Measurements from ENCODE around the gene MRRF.

The MRRF gene

GRCh38 chr9:122228568-122229484 lies 35.9 kb upstream of the MRRF start, which contains the start of gene LHX6:
Gene LHX6 (minus strand): TSS chr9:122228957. CDS start chr9:122228740, 217 bp downstream.
- DNase-seq, result no peak

GRCh38 chr9:122229485-122229837 lies 35.2 kb upstream of the MRRF start:
- DNase-seq, result no peak

GRCh38 chr9:122232796-122233306 lies 31.8 kb upstream of the MRRF start:
- no peak for DNase-seq

GRCh38 chr9:122234022-122234748 lies 30.5 kb upstream of the MRRF start:
- DNase-seq, result no peak

GRCh38 chr9:122236681-122237080 lies 28.0 kb upstream of the MRRF start:
- no peak for DNase-seq

GRCh38 chr9:122239722-122240121 lies 25.0 kb upstream of the MRRF start:
- DNase-seq, result no peak

GRCh38 chr9:122244349-122244748 lies 20.3 kb upstream of the MRRF start:
- no peak for DNase-seq

- DNase-seq, result no peak
Observed at GRCh38 chr9:122246666-122247065, 18.0 kb upstream of the MRRF start.

- no peak for DNase-seq
Observed at GRCh38 chr9:122248448-122248865, 16.2 kb upstream of the MRRF start.

- DNase-seq, result no peak
Observed at GRCh38 chr9:122251351-122251750, 13.3 kb upstream of the MRRF start.

GRCh38 chr9:122252796-122253195 lies 11.9 kb upstream of the MRRF start:
- no peak for DNase-seq

GRCh38 chr9:122254761-122255160 lies 9.9 kb upstream of the MRRF start:
- no peak for DNase-seq

GRCh38 chr9:122256206-122256605 lies 8.5 kb upstream of the MRRF start:
- DNase-seq, result no peak

GRCh38 chr9:122258886-122259415 lies 5.7 kb upstream of the MRRF start:
- no peak for DNase-seq

GRCh38 chr9:122261469-122261881 lies 3.2 kb upstream of the MRRF start:
- no peak for DNase-seq

- DNase-seq, result no peak
Observed at GRCh38 chr9:122262073-122262472, 2.6 kb upstream of the MRRF start.

- no peak for DNase-seq
Observed at GRCh38 chr9:122263699-122264349, 858 bp upstream of the MRRF start.

- peak; percentile 44 for DNase-seq
Observed at GRCh38 chr9:122265149-122265915, 650 bp downstream of the MRRF start.

GRCh38 chr9:122268041-122268814 lies 3.5 kb downstream of the MRRF start:
- no peak for DNase-seq

- no peak for DNase-seq
Observed at GRCh38 chr9:122274055-122274454, 9.4 kb downstream of the MRRF start.

- no peak for DNase-seq
Observed at GRCh38 chr9:122276096-122276495, 11.4 kb downstream of the MRRF start.

All from CD4-positive, alpha-beta T cell treated with Interferon gamma for 1 hour (primary cell).